Activated CD8-positive, alpha-beta memory T cell treated with anti-CD3 and anti-CD28 coated beads for 48 hours (primary cell): ENCODE data around the gene STOX2.

Experiments
- DNase-seq, 3 experiments: peaks; one replicate each; pipeline ENCODE4 v3.0.0-alpha.2; 2020; ENCODE audit warnings: low read depth in 2 of 3, low spot score in 2 of 3

Gene STOX2

GRCh38 chr4:183985786-183986185 lies 80.7 kb downstream of the STOX2 start:
- DNase-seq, result no peak

- DNase-seq, result no peak
Measured at GRCh38 chr4:183986291-183986970, 81.3 kb downstream of the STOX2 start.

GRCh38 chr4:183986971-183987946 lies 82.2 kb downstream of the STOX2 start:
- DNase-seq, result no peak

- no peak for DNase-seq
Measured at GRCh38 chr4:183987987-183988392, 82.9 kb downstream of the STOX2 start.

- DNase-seq, result no peak
Measured at GRCh38 chr4:183988874-183989273, 83.8 kb downstream of the STOX2 start.

- DNase-seq, result no peak
Measured at GRCh38 chr4:183989461-183989860, 84.4 kb downstream of the STOX2 start.

GRCh38 chr4:183989931-183990330 lies 84.8 kb downstream of the STOX2 start:
- no peak for DNase-seq

- DNase-seq, result no peak
Measured at GRCh38 chr4:183993676-183994075, 88.6 kb downstream of the STOX2 start.

GRCh38 chr4:183995570-183995969 lies 90.5 kb downstream of the STOX2 start:
- no peak for DNase-seq

- no peak for DNase-seq
Measured at GRCh38 chr4:183996868-183997267, 91.8 kb downstream of the STOX2 start.

GRCh38 chr4:183999435-183999834 lies 94.3 kb downstream of the STOX2 start:
- DNase-seq, result no peak

- DNase-seq, result no peak
Measured at GRCh38 chr4:184000457-184001396, 95.6 kb downstream of the STOX2 start.

- no peak for DNase-seq
Measured at GRCh38 chr4:184003433-184003832, 98.3 kb downstream of the STOX2 start.

- DNase-seq, result no peak
Measured at GRCh38 chr4:184007891-184008290, 102.8 kb downstream of the STOX2 start.

- DNase-seq, result no peak
Measured at GRCh38 chr4:184010696-184011095, 105.6 kb downstream of the STOX2 start.

- no peak for DNase-seq
Measured at GRCh38 chr4:184011826-184012380, 106.8 kb downstream of the STOX2 start.

- DNase-seq, result no peak
Measured at GRCh38 chr4:184012937-184013336, 107.8 kb downstream of the STOX2 start.

GRCh38 chr4:184014301-184014700 lies 109.2 kb downstream of the STOX2 start:
- no peak for DNase-seq

GRCh38 chr4:184016759-184017668 lies 111.9 kb downstream of the STOX2 start:
- DNase-seq, result no peak

- no peak for DNase-seq
Measured at GRCh38 chr4:184019076-184019475, 114.0 kb downstream of the STOX2 start.
